ENCODE results near the gene OR10G6.

DNA sequence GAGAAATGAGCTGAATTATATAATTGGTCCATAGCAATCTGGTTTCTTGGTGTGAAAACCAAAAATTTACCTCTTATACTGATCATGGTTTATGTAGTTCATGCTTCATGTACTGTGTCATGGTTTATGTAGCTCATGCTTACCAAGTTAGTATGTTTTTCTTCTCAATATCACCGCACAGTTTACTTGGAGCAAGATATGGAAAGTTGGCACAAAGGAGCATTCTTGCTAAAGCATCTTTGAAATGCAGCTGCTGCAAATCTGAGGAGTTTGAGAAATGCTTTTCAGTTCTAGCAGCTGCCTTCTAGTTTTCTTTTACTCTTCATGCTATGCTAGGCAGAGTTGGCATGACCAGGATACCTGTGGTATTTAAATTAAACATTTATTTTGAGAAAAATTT, 41.7 kb upstream of the OR10G6 start:
- TF ChIP-seq YY1 (IDR thresholded peaks at IDR 0.05; ENCODE audit: low read depth) (no peak), TEAD4 (IDR thresholded peaks at IDR 0.05) (no peak), MAX (IDR thresholded peaks at IDR 0.05) (no peak), RAD21 (IDR thresholded peaks at IDR 0.05; ENCODE audit: low read depth) (no peak), ZBTB7A (IDR thresholded peaks at IDR 0.05; ENCODE audit: low read depth) (no peak), TCF12 (IDR thresholded peaks at IDR 0.05; ENCODE audit: low read depth) (no peak)
- TF ChIP-seq, protein P1, sequence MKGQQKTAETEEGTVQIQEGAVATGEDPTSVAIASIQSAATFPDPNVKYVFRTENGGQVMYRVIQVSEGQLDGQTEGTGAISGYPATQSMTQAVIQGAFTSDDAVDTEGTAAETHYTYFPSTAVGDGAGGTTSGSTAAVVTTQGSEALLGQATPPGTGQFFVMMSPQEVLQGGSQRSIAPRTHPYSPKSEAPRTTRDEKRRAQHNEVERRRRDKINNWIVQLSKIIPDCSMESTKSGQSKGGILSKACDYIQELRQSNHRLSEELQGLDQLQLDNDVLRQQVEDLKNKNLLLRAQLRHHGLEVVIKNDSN (IDR thresholded peaks at IDR 0.05) = no peak

Data from Ishikawa (cell line).